ENCODE measurements around the gene DACH1.

The DACH1 gene

GRCh38 chr13:71469626-71470025, 397.4 kb downstream of the DACH1 start:
- DNase-seq = no peak

GRCh38 chr13:71464686-71465085, 402.3 kb downstream of the DACH1 start:
- no peak for DNase-seq

GRCh38 chr13:71461892-71462291, 405.1 kb downstream of the DACH1 start:
- DNase-seq = peak; percentile 79

GRCh38 chr13:71460211-71460610, 406.8 kb downstream of the DACH1 start:
- no peak for DNase-seq

- no peak for DNase-seq
Observed at GRCh38 chr13:71459708-71460107, 407.3 kb downstream of the DACH1 start.

- no peak for DNase-seq
Observed at GRCh38 chr13:71457645-71458044, 409.4 kb downstream of the DACH1 start.

GRCh38 chr13:71456136-71456535, 410.9 kb downstream of the DACH1 start:
- no peak for DNase-seq

GRCh38 chr13:71454509-71454908, 412.5 kb downstream of the DACH1 start:
- DNase-seq = no peak

- no peak for DNase-seq
Observed at GRCh38 chr13:71448080-71448630, 418.8 kb downstream of the DACH1 start.

- no peak for DNase-seq
Observed at GRCh38 chr13:71437704-71438103, 429.3 kb downstream of the DACH1 start.

GRCh38 chr13:71430681-71431080, 436.3 kb downstream of the DACH1 start:
- DNase-seq = no peak

GRCh38 chr13:71417205-71417604, 449.8 kb downstream of the DACH1 start:
- DNase-seq = no peak

- DNase-seq = no peak
Observed at GRCh38 chr13:71412231-71412630, 454.8 kb downstream of the DACH1 start.

- DNase-seq = no peak
Observed at GRCh38 chr13:71408416-71408815, 458.6 kb downstream of the DACH1 start.

- DNase-seq = no peak
Observed at GRCh38 chr13:71399631-71400215, 467.3 kb downstream of the DACH1 start.

- no peak for DNase-seq
Observed at GRCh38 chr13:71396149-71396548, 470.9 kb downstream of the DACH1 start.

- DNase-seq = no peak
Observed at GRCh38 chr13:71395053-71395452, 472.0 kb downstream of the DACH1 start.

- DNase-seq = no peak
Observed at GRCh38 chr13:71394176-71394575, 472.8 kb downstream of the DACH1 start.

Measured in NCI-H1417 treated with DMSO at 0.1 percent for 48 hours (cell line).